AG10803 (cell line): Measurements from ENCODE around the gene KRT33B.
A peak's percentile ranks its signal among the peaks of the same experiment; 100 is the strongest.
"Not testable (repeated sequence)": the region's sequence is repeated elsewhere in the genome, so short reads cannot be mapped to it uniquely, and the experiment has no call there.

Experiments
- DNase-seq: peaks from one replicate; pipeline ENCODE4 v3.0.0; 2010; ENCODE audit warnings: low read depth
- H3K4me3 ChIP-seq: 2 replicates; pipeline ENCODE4 v1.5.1; 2011; ENCODE audit warnings: mild to moderate bottlenecking, low read length, control low read depth
- CTCF ChIP-seq: conservative IDR thresholded peaks from 2 replicates; pipeline ENCODE4 v1.5.1; 2011; ENCODE audit warnings: mild to moderate bottlenecking, low read length, control low read depth, inconsistent platforms

The KRT33B gene

GRCh38 chr17:41363881-41364280, 5.7 kb downstream of the KRT33B start:
- no peak overlapping the region for H3K4me3 ChIP-seq
- no peak for DNase-seq
- TF ChIP-seq CTCF, result no peak

- H3K4me3 ChIP-seq, result no peak overlapping the region
- TF ChIP-seq CTCF, result no peak
- DNase-seq, result peak; percentile 43
Observed at GRCh38 chr17:41360296-41360995, 9.2 kb downstream of the KRT33B start.

- no peak for DNase-seq
- TF ChIP-seq CTCF, result no peak
- H3K4me3 ChIP-seq, result no peak overlapping the region
Observed at GRCh38 chr17:41354536-41354935, 15.1 kb downstream of the KRT33B start.

- no peak for TF ChIP-seq CTCF
- H3K4me3 ChIP-seq, result no peak overlapping the region
- no peak for DNase-seq
Observed at GRCh38 chr17:41352597-41353366, 16.8 kb downstream of the KRT33B start.

GRCh38 chr17:41351177-41351576, 18.4 kb downstream of the KRT33B start:
- no peak for DNase-seq
- no peak overlapping the region for H3K4me3 ChIP-seq
- no peak for TF ChIP-seq CTCF

GRCh38 chr17:41350381-41350878, 19.2 kb downstream of the KRT33B start, which contains the start of gene KRT33A:
KRT33A (minus strand) TSS chr17:41350828; CDS start chr17:41350767, 61 bp downstream.
- not testable (repeated sequence) for H3K4me3 ChIP-seq, DNase-seq

GRCh38 chr17:41347869-41348760, 21.5 kb downstream of the KRT33B start:
- H3K4me3 ChIP-seq, result no peak overlapping the region
- no peak for TF ChIP-seq CTCF
- no peak for DNase-seq

- not testable (repeated sequence) for DNase-seq, H3K4me3 ChIP-seq
Observed at GRCh38 chr17:41346421-41346820, 23.2 kb downstream of the KRT33B start.
